ENCODE results near the gene PARD3B. TPM values are rescaled to one million over a fixed set of nuclear protein-coding genes. Genes with fewer than 3 reads are reported as not detected.

PARD3B gene
- total and polyA plus RNA-seq, 2 of the 8 experiments (the other 6 are each of a cell fraction or from before 2014, with no cell fraction given), result 1.2 to 5.7 TPM

GRCh38 chr2:205296959-205297358, 751.7 kb downstream of the PARD3B start:
- H2BK120ac ChIP-seq (replicated peaks; ENCODE audit: low read depth, low read length), result no peak overlapping the region
- no peak overlapping the region for H3K4ac ChIP-seq (replicated peaks; ENCODE audit: insufficient read length, low read depth, low read length)
- no peak overlapping the region for H3K23ac ChIP-seq (ENCODE audit: insufficient read length)
- no peak overlapping the region for H4K8ac ChIP-seq (ENCODE audit: extremely low read depth, insufficient read depth, low read length)
- no peak overlapping the region for H3K14ac ChIP-seq (ENCODE audit: insufficient read length)
- H3K4me1 ChIP-seq (replicated peaks in 1 of 4; ENCODE audit: control insufficient read depth in 3 of 4, insufficient read depth in 4 of 4, low read length in 3 of 4), result peaks cover 0 to 5% (median 1%) of the 10 kb centered on the region in 4 experiments; a peak in 4 of 7 replicates
- H2BK12ac ChIP-seq (ENCODE audit: low read depth, low read length), result no peak overlapping the region
- H4K20me1 ChIP-seq (replicated peaks in 1 of 2; ENCODE audit: control insufficient read depth in 1 of 2, insufficient read depth in 2 of 2, low read length in 2 of 2), result no peaks in the 10 kb centered on the region
- no peaks in the 10 kb centered on the region for H3K27me3 ChIP-seq (replicated peaks in 1 of 4; ENCODE audit: control insufficient read depth in 3 of 4, extremely low read depth in 1 of 4, insufficient read depth in 3 of 4, low read length in 3 of 4)
- WGBS, 2 experiments (ENCODE audit: extremely low coverage in 1 of 2, insufficient coverage in 1 of 2, insufficient read length in 1 of 2, insufficient replicate concordance in 2 of 2, low coverage in 1 of 2, low lambda C conversion rate in 2 of 2, missing lambda C conversion rate in 1 of 2), result 95% methylated on average over 4 of the region's 4 CpGs; no CpG with 5 or more reads in 1 of the 2 experiments
- no peak overlapping the region for H2BK5ac ChIP-seq (ENCODE audit: low read depth, low read length)
- no peak for DNase-seq (ENCODE audit: low read depth in 1 of 2, low spot score in 2 of 2)
- H3K56ac ChIP-seq (replicated peaks; ENCODE audit: insufficient read length, low read depth, low read length), result no peak overlapping the region
- ChIA-PET POLR2A (ENCODE audit: partially characterized antibody) (interaction anchor here (1.5 kb wide), 1 partner anchor 21 kb away, joined by 4 read pairs; no protein-coding TSS in a partner anchor), CTCF (ENCODE audit: partially characterized antibody) (interaction anchor here (0.6 to 1.7 kb wide), 4 partner anchors 24 to 379 kb away, joined by 3 to 5 read pairs (median 4); no protein-coding TSS in a partner anchor)
- 0 out of 4 replicates have a peak overlapping the region, but pooled peaks of 1 of the 2 experiments have one; percentile 9 for H3K4me2 ChIP-seq (ENCODE audit: insufficient read depth in 1 of 2, low read depth in 2 of 2, low read length in 2 of 2)
- H4K5ac ChIP-seq (ENCODE audit: insufficient read length, low read depth, low read length), result peak overlapping the region; percentile 62
- H3K9ac ChIP-seq (replicated peaks in 1 of 4; ENCODE audit: extremely low read depth in 1 of 4, low read depth in 3 of 4, low read length in 3 of 4), result no peak overlapping the region
- H2AK5ac ChIP-seq (ENCODE audit: low read depth, low read length), result no peak overlapping the region
- H3K18ac ChIP-seq (ENCODE audit: extremely low read depth, low read length), result no peak overlapping the region; the same call in 1 of the 2 replicates
- H3K9me3 ChIP-seq (ENCODE audit: insufficient read depth in 2 of 2, low read depth in 1 of 2, low read length in 1 of 2), result peaks cover 2 to 3% of the 10 kb centered on the region in 2 experiments
- no peak overlapping the region for H3K4me3 ChIP-seq (ENCODE audit: extremely low read depth in 1 of 4, insufficient read depth in 2 of 4, low read depth in 3 of 4, low read length in 4 of 4)
- no peak overlapping the region for H4K91ac ChIP-seq (replicated peaks; ENCODE audit: insufficient read length, low read length)
- FAIRE-seq, result peak; percentile 32
- no peaks in the 10 kb centered on the region for H3K79me2 ChIP-seq (ENCODE audit: control insufficient read depth in 1 of 2, insufficient read depth in 2 of 2, low read length in 2 of 2)
- H3K23me2 ChIP-seq (ENCODE audit: low read depth, low read length), result no peaks in the 10 kb centered on the region; the same call in 1 of the 2 replicates
- H3K27ac ChIP-seq (ENCODE audit: low read depth, low read length), result no peak overlapping the region
- TF ChIP-seq GTF2F1 (IDR thresholded peaks at IDR 0.05; ENCODE audit: borderline replicate concordance, low read depth, low read length) (no peak), MAFK (IDR thresholded peaks at IDR 0.05; ENCODE audit: low read depth, low read length) (peak; percentile 41; the same call in 1 of the 2 replicates)
- H3K36me3 ChIP-seq (ENCODE audit: control insufficient read depth in 2 of 4, insufficient read depth in 4 of 4, low read length in 3 of 4), result no peaks in the 10 kb centered on the region
- no peak overlapping the region for H2AFZ ChIP-seq (ENCODE audit: low read length)
- no peak overlapping the region for H2BK15ac ChIP-seq (ENCODE audit: low read length)
- no peaks in the 10 kb centered on the region for H3K79me1 ChIP-seq (ENCODE audit: low read depth, low read length)
- no peak overlapping the region for H2BK20ac ChIP-seq (ENCODE audit: low read length)

Measured in H1 (cell line).